HG02610 (cell line): ENCODE data around the gene SSU72.
"Not testable (repeated sequence)": the region's sequence is repeated elsewhere in the genome, so short reads cannot be mapped to it uniquely, and the experiment has no call there.

Source experiments
- ATAC-seq: cut with Tn5 transposase; IDR thresholded peaks from one replicate; pipeline ENCODE4 v1.9.1; 2021; ENCODE audit warnings: mild to moderate bottlenecking, moderate library complexity; ENCODE audit not compliant: unreplicated experiment

Gene SSU72

GRCh38 chr1:1531947-1532346 lies 42.7 kb downstream of the SSU72 start:
- no peak for ATAC-seq

DNA sequence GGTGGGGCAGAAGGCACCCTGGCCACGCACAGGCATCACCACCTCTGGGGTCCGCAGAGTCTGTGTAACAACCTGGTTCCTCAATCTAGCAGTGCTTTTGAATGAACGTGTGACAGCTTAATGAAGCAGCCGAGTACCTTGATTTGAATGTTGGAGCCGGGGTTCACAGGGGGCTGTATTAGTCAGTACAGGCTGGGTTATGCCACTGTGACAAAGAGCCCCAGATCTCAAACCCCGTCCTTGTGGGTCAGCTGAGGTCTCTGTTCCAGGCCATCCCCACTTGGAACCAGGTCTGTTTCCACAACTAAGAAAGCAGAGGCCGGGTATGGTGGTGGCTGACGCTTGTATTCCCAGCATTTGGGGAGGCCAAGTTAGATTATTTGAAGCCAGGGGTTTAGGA lies 44.7 kb downstream of the SSU72 start:
- no peak for ATAC-seq

DNA sequence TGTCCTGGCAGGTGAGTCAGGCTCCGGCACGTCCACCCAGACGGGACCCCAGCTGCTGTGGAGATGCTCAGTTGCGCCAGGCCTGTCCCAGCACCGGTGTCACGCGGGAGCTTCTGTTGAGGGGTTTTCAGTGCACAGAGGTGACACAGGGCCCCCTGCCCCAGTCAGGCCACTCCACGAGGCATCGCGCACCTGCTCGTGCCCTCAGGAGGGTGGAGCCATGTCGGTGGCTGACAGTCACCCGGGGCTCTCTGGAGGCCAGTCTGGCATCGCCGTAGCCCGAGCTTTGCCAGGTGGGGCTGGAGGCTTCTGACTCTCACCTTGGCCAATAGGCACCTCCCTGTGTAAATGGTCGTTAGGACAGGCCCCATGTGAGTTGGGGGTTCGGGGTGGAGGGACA lies 45.3 kb downstream of the SSU72 start:
- ATAC-seq, result no peak

- no peak for ATAC-seq
Measured at GRCh38 chr1:1528301-1529267, 46.1 kb downstream of the SSU72 start.

DNA sequence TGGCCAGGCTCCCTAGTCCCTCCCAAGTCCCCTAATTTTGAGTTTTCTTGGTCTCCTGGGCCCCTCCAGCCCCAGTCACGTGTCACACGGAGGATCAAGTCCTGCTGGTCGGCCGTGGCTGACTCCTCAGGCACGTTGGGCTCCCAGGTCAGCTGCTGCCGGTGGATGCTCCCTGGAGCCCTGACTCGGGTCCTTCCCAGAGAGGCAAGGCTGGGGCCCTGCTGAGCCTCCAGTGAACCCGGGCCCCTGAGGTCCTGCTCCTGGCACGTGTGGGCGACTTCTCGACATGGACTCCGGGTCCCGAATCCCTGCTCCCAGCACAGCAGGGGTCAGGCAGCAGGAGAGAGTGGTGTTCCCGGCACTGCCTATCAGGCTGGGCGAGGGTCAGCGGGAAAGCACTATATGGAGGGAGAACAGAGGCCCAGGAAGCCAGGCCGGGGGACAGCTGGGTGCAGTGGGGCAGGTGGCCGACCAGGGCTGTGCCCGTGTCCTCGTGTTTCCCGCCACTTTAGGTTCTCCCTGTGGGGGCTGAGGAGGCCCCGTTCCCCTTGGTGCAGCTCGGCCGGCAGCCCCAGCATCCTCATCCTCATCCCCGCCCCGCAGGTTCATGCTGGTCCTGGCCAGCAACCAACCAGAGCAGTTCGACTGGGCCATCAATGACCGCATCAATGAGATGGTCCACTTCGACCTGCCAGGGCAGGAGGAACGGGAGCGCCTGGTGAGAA lies 47.4 kb downstream of the SSU72 start:
- ATAC-seq, result no peak

- not testable (repeated sequence) for ATAC-seq
Measured at GRCh38 chr1:1526476-1526875, 48.2 kb downstream of the SSU72 start.

DNA sequence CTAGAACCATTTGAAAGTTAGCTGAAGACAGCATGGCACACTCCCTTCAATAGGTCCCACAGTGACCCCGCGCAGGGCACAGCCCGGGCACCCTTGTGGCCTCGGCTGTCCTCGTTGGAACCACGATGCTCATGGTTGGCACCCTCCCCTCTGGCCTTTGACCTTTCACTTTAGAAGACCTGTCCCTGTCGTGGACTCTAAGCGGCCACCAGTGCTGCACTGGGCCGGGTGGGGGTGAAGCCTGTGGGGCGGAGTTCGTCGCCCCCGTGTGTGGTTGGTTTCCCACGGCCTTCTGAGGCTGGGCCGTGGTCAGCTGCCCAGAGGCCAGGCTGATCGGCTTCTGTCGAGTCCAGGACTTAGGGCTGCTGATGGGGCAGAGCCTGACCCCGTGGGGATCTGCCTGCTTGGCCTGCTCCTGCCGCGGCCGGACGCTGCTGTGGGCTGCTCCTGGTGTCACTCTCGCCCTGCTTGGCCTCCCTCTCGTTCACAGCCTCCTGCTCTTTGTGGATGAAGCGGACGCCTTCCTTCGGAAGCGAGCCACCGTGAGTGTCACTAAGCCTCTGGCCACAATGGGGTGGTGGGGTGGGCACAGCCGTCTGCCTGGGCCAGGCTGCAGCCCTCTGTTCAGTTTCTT lies 49.8 kb downstream of the SSU72 start:
- ATAC-seq, result not testable (repeated sequence)

DNA sequence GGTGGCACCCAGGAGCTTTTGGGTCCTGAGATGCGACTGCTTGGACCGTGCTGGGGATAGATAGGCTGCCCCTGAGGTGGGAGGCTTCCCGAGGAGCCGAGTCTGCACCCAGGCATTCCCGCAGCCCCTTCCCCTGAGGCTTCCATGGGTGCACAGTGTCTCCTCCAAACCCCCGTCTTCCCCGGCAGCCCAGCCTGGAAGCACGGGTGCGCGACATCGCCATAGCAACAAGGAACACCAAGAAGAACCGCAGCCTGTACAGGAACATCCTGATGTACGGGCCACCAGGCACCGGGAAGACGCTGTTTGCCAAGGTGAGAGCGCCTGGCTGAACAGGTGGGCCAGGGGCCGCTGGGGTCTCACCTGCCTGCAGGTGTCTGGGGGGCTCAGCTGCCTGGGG lies 51.0 kb downstream of the SSU72 start:
- ATAC-seq, result not testable (repeated sequence)

DNA sequence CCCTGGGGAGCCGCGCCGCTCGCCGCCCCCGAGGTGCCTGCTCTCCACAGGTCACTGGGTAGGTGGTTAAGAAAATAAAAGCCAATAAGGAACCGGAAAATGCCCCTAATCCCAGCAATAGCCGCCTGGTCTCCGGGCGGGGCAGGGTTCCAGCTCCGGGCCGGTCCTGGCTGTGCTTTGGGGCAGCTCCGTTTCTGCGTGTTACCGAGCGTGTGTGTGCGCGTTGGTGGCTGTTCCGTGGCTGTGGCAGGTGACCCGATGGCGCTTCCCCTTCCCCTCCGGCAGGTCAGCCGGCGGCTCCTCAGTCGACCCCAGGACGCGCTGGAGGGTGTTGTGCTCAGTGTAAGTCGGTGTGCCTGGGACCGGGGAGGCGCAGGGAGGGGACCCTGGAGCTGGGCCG lies 51.4 kb downstream of the SSU72 start:
- ATAC-seq, result not testable (repeated sequence)

- ATAC-seq, result not testable (repeated sequence)
Measured at GRCh38 chr1:1522536-1522935, 52.1 kb downstream of the SSU72 start.

GRCh38 chr1:1521331-1521730 lies 53.3 kb downstream of the SSU72 start:
- no peak for ATAC-seq

GRCh38 chr1:1519805-1520505 lies 54.7 kb downstream of the SSU72 start:
- ATAC-seq, result not testable (repeated sequence)

DNA sequence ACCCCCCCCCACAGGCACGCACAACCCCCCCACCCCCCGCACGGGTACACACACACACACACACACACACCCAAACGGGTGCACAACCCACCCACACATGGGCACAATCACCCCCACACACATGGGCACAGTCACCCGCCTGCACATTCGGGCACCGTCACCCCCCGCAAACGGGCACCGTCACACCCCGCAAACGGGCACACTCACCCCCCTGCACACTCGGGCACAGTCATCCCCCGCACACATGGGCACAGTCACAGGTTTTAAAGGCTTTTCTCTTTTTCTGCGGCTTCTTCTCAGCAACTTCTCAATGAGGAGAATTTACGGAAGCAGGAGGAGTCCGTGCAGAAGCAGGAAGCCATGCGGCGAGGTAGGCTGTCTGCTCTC lies 56.0 kb downstream of the SSU72 start:
- not testable (repeated sequence) for ATAC-seq

DNA sequence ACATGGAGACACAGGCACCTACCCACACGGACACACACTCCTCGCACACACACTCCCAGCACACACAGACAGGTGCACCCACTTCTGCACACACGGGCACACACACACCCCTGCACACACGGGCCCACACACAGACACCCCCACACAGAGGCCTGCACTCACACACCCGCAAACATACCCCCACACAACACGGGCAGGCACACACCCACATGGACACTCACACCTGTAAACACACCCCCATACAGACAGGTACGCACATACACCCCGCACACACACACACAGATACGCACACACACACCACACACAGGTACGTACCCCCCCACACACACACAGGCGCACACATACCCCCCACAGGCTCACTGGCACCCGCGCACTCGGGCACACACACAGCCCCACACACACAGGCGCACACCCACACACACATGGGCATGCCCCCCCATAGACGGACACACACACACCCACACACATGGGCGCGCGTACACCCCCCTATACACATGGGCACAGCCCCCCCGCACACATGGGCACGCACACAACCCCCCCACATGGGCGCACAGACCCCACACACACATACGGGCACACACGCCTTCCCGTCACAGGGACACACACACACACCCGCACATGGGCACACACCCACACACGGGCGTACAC lies 56.6 kb downstream of the SSU72 start:
- no peak for ATAC-seq

GRCh38 chr1:1516923-1517322 lies 57.7 kb downstream of the SSU72 start:
- ATAC-seq, result not testable (repeated sequence)

GRCh38 chr1:1514376-1514775 lies 60.3 kb downstream of the SSU72 start:
- not testable (repeated sequence) for ATAC-seq

DNA sequence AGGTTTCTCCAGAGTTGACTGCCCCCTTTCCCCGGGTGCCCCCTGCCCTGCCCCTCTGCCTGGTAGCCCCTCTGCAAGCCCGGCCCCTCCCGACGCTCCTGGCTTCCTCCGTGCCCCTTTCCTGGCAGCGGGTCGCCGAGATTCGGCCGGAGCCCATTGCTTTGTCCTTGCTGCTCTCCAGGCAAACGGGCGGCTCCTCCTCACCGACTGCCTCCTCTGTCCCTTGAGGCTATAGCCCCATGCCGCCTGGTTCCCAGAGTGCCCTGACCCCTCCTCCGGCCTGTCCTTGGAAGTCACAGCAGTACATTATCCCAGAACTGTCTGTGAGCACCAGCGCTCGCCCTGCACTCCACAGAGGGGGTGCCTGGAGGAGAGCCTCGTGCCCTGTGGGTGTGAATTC lies 61.0 kb downstream of the SSU72 start:
- ATAC-seq, result not testable (repeated sequence)

DNA sequence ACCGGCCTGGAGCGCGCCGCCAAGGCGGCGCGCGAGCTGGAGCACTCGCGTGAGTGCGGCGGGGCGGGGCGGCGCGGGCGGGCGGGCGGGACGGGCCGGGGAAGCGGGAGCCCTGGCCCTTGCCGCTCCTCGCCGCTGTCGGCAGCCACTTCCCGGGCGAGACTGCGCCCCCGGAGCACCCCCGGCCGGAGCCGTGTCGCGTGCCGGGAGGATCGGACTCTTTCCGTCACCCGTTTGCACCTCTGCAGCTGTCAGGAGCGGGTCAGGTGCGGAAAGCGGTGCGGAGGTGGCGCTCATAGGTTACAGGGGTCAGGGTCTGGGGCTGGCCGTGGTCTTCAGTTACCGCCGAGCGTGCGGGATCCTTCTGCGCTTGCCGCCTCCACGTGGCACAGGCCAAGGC lies 62.2 kb downstream of the SSU72 start:
- ATAC-seq, result not testable (repeated sequence)

DNA sequence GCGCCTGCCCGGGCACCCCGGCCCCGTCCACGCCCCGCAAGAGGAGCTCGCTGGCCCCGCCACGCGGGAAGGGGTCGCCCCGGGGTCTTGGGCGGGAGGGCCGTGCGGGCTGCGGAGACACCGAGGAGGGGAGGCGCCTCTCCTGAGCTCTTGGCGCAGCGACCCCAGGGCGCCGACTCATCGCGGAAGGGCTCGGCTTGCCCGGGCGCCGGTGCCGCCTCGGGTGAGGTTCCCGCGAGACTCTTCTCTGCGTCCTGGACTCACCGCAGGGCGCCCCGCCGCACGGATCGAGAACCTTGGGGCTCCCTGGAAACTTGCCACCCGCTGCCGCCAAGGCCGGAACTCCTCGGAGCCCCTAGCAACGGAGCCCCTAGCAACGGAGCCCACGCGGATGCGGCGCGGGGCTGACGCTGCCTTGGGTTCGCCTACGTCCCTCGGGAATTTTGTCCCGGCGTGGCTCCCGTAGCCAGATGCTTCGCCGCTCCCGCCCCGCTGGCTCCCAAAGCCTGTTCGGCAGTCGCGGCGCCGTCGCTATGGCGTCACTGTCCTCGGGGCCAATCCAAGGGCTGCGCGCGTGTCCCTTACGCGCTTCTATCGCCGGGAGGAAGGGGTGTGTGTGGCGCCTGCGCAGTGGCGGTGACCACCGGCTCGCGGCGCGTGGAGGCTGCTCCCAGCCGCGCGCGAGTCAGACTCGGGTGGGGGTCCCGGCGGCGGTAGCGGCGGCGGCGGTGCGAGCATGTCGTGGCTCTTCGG lies 63.0 kb downstream of the SSU72 start, which contains the start of gene ATAD3A:
ATAD3A (plus strand) TSS at position 630 of the 753 bp plus-strand sequence; CDS start at position 737, 107 bp downstream.
- ATAC-seq, result peak; percentile 76
